B cell (primary cell): ENCODE measurements around the gene TRAFD1. TPM values are rescaled to one million over a fixed set of nuclear protein-coding genes. Genes with fewer than 3 reads are reported as not detected.

Experiments
- ATAC-seq: fragments of 200-7000 bp; cut with Tn5 transposase; one replicate; pipeline ENCODE4 v1.10.0; 2021; ENCODE audit warnings: low read depth, mild to moderate bottlenecking, moderate number of reproducible peaks, moderate library complexity
- CTCF ChIA-PET: fragments of 350-600 bp; sonication (Branson Sonifier 250); formaldehyde crosslinking; loops from one replicate; lab custom pipeline; 2021; ENCODE audit warnings: antibody characterized with exemption, inconsistent platforms; lab: Charles Lee
- POLR2A ChIA-PET: fragments of 350-600 bp; sonication (Branson Sonifier 250); formaldehyde crosslinking; loops from one replicate; lab custom pipeline; 2021; ENCODE audit warnings: antibody characterized with exemption; lab: Charles Lee
- DNase-seq: peaks from one replicate; pipeline ENCODE4 v3.0.0; 2013
- H2AFZ ChIP-seq: 2 replicates; pipeline ENCODE4 v1.6.1; 2012; ENCODE audit warnings: mild to moderate bottlenecking, low read depth, low read length; ENCODE audit not compliant: insufficient read depth, poor library complexity, severe bottlenecking
- H3K27ac ChIP-seq, 2 donors: 1 replicate in 1 of 2; 2 replicates in 1 of 2; pipeline ENCODE4 v1.5.1; 2012 to 2013; ENCODE audit warnings: low read length in 2 of 2, mild to moderate bottlenecking in 2 of 2, moderate library complexity in 1 of 2
- H3K27me3 ChIP-seq, 4 experiments: fragments of 200-600 bp in 1 of 4; sonication (generic) in 1 of 4; replicated peaks in 1 of 4; 1 replicate in 2 of 4; 2 replicates in 2 of 4; pipeline versions ENCODE4 v1.6.1 to v1.7.0; 2013 to 2016; ENCODE audit warnings: low read length in 3 of 4, mild to moderate bottlenecking in 2 of 4, mixed read lengths in 1 of 4, moderate library complexity in 1 of 4; ENCODE audit not compliant: insufficient read depth in 4 of 4, control insufficient read depth in 3 of 4; ENCODE audit errors: control extremely low read depth in 1 of 4
- H3K36me3 ChIP-seq, 2 experiments: replicated peaks in 1 of 2; 1 replicate in 1 of 2; 2 replicates in 1 of 2; pipeline versions ENCODE4 v1.6.1 to v1.7.1; 2013; ENCODE audit warnings: low read length in 1 of 2; ENCODE audit not compliant: insufficient read depth in 2 of 2, control insufficient read depth in 1 of 2; ENCODE audit errors: control extremely low read depth in 1 of 2, extremely low read depth in 1 of 2
- H3K4me1 ChIP-seq, 2 donors: fragments of 200-600 bp in 1 of 2; sonication (generic) in 1 of 2; 1 replicate in 1 of 2; 2 replicates in 1 of 2; pipeline versions ENCODE4 v1.5.1 to v1.6.1; 2013 to 2017; ENCODE audit warnings: low read length in 2 of 2; ENCODE audit not compliant: control insufficient read depth in 2 of 2, insufficient read depth in 2 of 2
- H3K4me2 ChIP-seq: replicated peaks from 2 replicates; pipeline ENCODE3; 2012; ENCODE audit warnings: mild to moderate bottlenecking, low read depth, low read length; ENCODE audit not compliant: poor library complexity, severe bottlenecking
- H3K4me3 ChIP-seq, 5 experiments: fragments of 200-600 bp in 1 of 5; sonication (generic) in 1 of 5; 1 replicate in 3 of 5; 2 replicates in 2 of 5; pipeline versions ENCODE4 v1.5.1 to v1.7.0; 2011 to 2016; ENCODE audit warnings: low read length in 4 of 5, mild to moderate bottlenecking in 4 of 5, low read depth in 2 of 5, control low read depth in 1 of 5, moderate library complexity in 1 of 5; ENCODE audit not compliant: insufficient read depth in 1 of 5; ENCODE audit errors: control extremely low read depth in 1 of 5, extremely low read depth in 1 of 5
- H3K79me2 ChIP-seq: fragments of 200-600 bp; sonication (generic); one replicate; pipeline ENCODE4 v1.6.0; 2016; ENCODE audit warnings: low read length; ENCODE audit not compliant: control insufficient read depth, insufficient read depth
- H3K9ac ChIP-seq: fragments of 200-600 bp; sonication (generic); 2 replicates; pipeline ENCODE4 v1.6.1; 2017; ENCODE audit warnings: mild to moderate bottlenecking, low read length, moderate library complexity
- H3K9me3 ChIP-seq, 3 donors: one replicate each; pipeline versions ENCODE4 v1.6.1 to v1.7.1; 2013; ENCODE audit warnings: low read length in 2 of 3; ENCODE audit not compliant: control insufficient read depth in 2 of 3, insufficient read depth in 1 of 3; ENCODE audit errors: control extremely low read depth in 1 of 3
- H4K20me1 ChIP-seq: 2 replicates; pipeline ENCODE4 v1.6.0; 2012; ENCODE audit warnings: mild to moderate bottlenecking, low read length; ENCODE audit not compliant: insufficient read depth, control insufficient read depth, poor library complexity, severe bottlenecking
- H3K27ac Mint-ChIP-seq: one replicate; pipeline ENCODE4 v1.8.0; 2021; ENCODE audit warnings: mixed read lengths
- H3K27me3 Mint-ChIP-seq: one replicate; pipeline ENCODE4 v1.8.0; 2021; ENCODE audit warnings: mixed read lengths
- H3K4me1 Mint-ChIP-seq: one replicate; pipeline ENCODE4 v1.8.0; 2021; ENCODE audit warnings: mixed read lengths
- H3K4me3 Mint-ChIP-seq: one replicate; pipeline ENCODE4 v1.8.0; 2021; ENCODE audit warnings: mixed read lengths
- H3K9me3 Mint-ChIP-seq: one replicate; pipeline ENCODE4 v1.8.0; 2022; ENCODE audit warnings: mixed read lengths; ENCODE audit not compliant: insufficient read depth
- CTCF ChIP-seq: fragments of 200-600 bp; IDR thresholded peaks from one replicate; pipeline ENCODE4 v1.8.0; 2022; ENCODE audit warnings: antibody characterized with exemption, mild to moderate bottlenecking
- EZH2 ChIP-seq: IDR thresholded peaks from 2 replicates; pipeline ENCODE4 v1.6.1; 2012; ENCODE audit warnings: borderline replicate concordance, low read depth, mild to moderate bottlenecking, moderate library complexity, low read length; ENCODE audit not compliant: insufficient read depth, poor library complexity, severe bottlenecking
- WGBS: methylation state at CpG from one replicate; pipeline ENCODE4 v1.1.5; 2013; ENCODE audit warnings: missing lambda C conversion rate; ENCODE audit not compliant: insufficient coverage; 5-methylcytosine and 5-hydroxymethylcytosine counted together
- intact Hi-C: fragments of 100-400 bp; cut with micrococcal nuclease; formaldehyde crosslinking; loops from one replicate; pipeline ENCODE4 v1.10.0; 2022
- polyA plus RNA-seq: library from polyadenylated mRNA; depleted of rRNA; stranded (reverse); fragments of >200 nt; gene quantifications from 2 replicates; pipeline ENCODE4 v1.2.3, GENCODE V29; 2012
- total RNA-seq, 2 donors: library from RNA; stranded (reverse); fragments of 120-200 nt in 1 of 2; gene quantifications; 1 replicate in 1 of 2; 2 replicates in 1 of 2; pipeline versions ENCODE4 v1.2.3 to v1.2.4, GENCODE V29; 2013 to 2022

TRAFD1 gene
- total and polyA plus RNA-seq, 2 donors (not counting 1 experiment from before 2014, with no cell fraction given), result 30.9 to 37.7 TPM

GRCh38 chr12:112140728-112141127 is 15.4 kb downstream of the TRAFD1 start:
- H2AFZ ChIP-seq, result no peak overlapping the region
- no peaks in the 10 kb centered on the region for H3K9me3 ChIP-seq
- H3K4me1 Mint-ChIP-seq, result peaks cover 11% of the 10 kb centered on the region
- ChIA-PET POLR2A (interaction anchor here (0.5 kb wide), 1 partner anchor 31 kb away, joined by 5 read pairs; no protein-coding TSS in a partner anchor), CTCF (interaction anchor here (0.8 kb wide), 1 partner anchor 16 kb away, joined by 3 read pairs; the partner anchor contains the start of gene TRAFD1)
- H3K36me3 ChIP-seq, result peaks cover 4 to 78% of the 10 kb centered on the region in 2 experiments
- no peak for DNase-seq
- peaks cover 26% of the 10 kb centered on the region for H3K79me2 ChIP-seq
- TF ChIP-seq EZH2, result no peak
- no peak for TF ChIP-seq CTCF
- no peaks in the 10 kb centered on the region for H3K27me3 ChIP-seq
- no peak overlapping the region for H3K9ac ChIP-seq
- H3K4me3 Mint-ChIP-seq, result no peak overlapping the region
- H3K4me3 ChIP-seq, result no peak overlapping the region
- ATAC-seq, result no peak
- WGBS, result 100% methylated on average over 4 of the region's 5 CpGs
- no peaks in the 10 kb centered on the region for H3K9me3 Mint-ChIP-seq
- H3K27ac ChIP-seq, result no peak overlapping the region
- H3K4me2 ChIP-seq, result no peak overlapping the region
- no peaks in the 10 kb centered on the region for H3K27me3 Mint-ChIP-seq
- no peak overlapping the region for H3K27ac Mint-ChIP-seq
- peaks cover 6% of the 10 kb centered on the region in 2 donors for H3K4me1 ChIP-seq
- H4K20me1 ChIP-seq, result no peaks in the 10 kb centered on the region
- intact Hi-C loops, result no loop called here

- POLR2A ChIA-PET, result interaction anchor here (0.6 kb wide), 1 partner anchor 20 kb away, joined by 3 read pairs; no protein-coding TSS in a partner anchor
- TF ChIP-seq EZH2, result no peak
- TF ChIP-seq CTCF, result no peak
Measured at GRCh38 chr12:112146123-112146522, 20.8 kb downstream of the TRAFD1 start.

More at GRCh38 chr12:112146123-112146522, 20.8 kb downstream of the TRAFD1 start:
- 67% methylated on average over 1 of the region's 1 CpG for WGBS
- DNase-seq, result no peak
- Histone ChIP-seq H3K9me3 (no peaks in the 10 kb centered on the region), H3K79me2 (peaks cover 7% of the 10 kb centered on the region), H3K27ac (no peak overlapping the region), H2AFZ (no peak overlapping the region), H3K4me2 (no peak overlapping the region), H3K4me1 (peaks cover 9 to 24% of the 10 kb centered on the region in 2 donors), H4K20me1 (no peaks in the 10 kb centered on the region), H3K36me3 (peaks cover 5 to 72% of the 10 kb centered on the region in 2 experiments), H3K27me3 (no peaks in the 10 kb centered on the region), H3K4me3 (no peak overlapping the region), H3K9ac (no peak overlapping the region)
- Mint-ChIP-seq H3K4me3 (no peak overlapping the region), H3K27me3 (no peaks in the 10 kb centered on the region), H3K4me1 (peaks cover 24% of the 10 kb centered on the region), H3K27ac (no peak overlapping the region), H3K9me3 (no peaks in the 10 kb centered on the region)
- ATAC-seq, result no peak
- CTCF ChIA-PET, result interaction anchor here (0.6 kb wide), 1 partner anchor 37 kb away, joined by 3 read pairs; no protein-coding TSS in a partner anchor
- intact Hi-C loops, result no loop called here
